Spleen (tissue), 7 donors: Measurements from ENCODE around the gene ZDHHC9.

ENCODE experiments used
- POLR2A ChIP-seq, 3 donors: fragments of 450-650 bp; IDR thresholded peaks; one replicate each; pipeline ENCODE4 v1.5.1; 2017; ENCODE audit warnings: antibody characterized with exemption in 3 of 3, mild to moderate bottlenecking in 1 of 3
- POLR2AphosphoS5 ChIP-seq, 3 donors: sonication (generic); formaldehyde crosslinking; IDR thresholded peaks; one replicate each; pipeline ENCODE4 v1.5.1; 2017; ENCODE audit warnings: antibody characterized with exemption in 3 of 3
- TF ChIP-seq, protein P1 (sequence below), 11 experiments: fragments of 200-600 bp in 7 of 11; fragments of 450-650 bp in 4 of 11; sonication (generic) in 4 of 11; IDR thresholded peaks in 8 of 11; conservative IDR thresholded peaks in 3 of 11; 1 replicate in 7 of 11; 2 replicates in 4 of 11; pipeline versions ENCODE4 v1.4.0 to v1.8.0; 2016 to 2021; ENCODE audit warnings: antibody characterized with exemption in 11 of 11, inconsistent platforms in 4 of 11, mild to moderate bottlenecking in 1 of 11
- donor health status: DM: no; HTN: no; CAD: no; lungs with moderate emphysema.
- donor health status: DM: no; HTN: no; CAD: no.
- donor health status: DM: no; HTN: no; CAD: no.

DNA sequence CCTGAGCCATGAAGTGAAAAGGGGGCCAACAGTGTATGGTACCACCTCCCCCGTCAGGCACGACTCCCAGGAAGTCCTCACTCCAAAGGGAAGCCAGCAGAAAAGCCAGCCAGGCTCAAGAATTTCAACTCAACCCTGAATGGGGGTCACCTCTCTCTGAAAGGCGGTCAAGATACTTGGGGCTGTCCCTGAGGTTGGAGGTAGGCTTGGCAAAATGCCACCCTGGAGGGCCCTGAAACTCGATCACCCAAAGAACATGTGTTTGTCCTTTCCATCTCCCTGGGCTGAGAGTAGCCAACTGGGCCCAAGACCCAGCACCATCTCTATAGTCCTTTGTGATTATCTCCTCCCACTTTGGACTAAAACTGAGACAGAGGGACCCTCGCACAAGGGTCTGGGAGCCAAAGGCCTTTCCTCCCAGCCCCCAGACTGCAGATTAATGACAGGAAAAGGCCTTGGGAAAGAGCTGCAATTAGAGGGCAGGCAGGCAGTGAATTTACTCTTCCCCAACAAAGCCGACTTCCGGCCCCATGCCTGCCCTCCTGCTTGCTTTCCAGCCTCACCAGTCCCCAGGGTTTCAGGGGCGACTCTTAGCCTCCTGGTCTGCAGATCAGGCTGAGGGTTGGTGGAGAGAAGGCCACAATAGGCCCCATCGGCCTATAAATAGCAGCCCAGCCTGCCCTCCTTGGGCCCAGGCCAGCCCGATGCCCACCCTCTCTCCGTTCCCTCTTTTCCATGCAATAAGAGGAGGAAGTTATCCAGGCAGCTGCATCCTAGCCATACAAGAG lies 58.3 kb downstream of the ZDHHC9 start:
- TF ChIP-seq, protein P1, sequence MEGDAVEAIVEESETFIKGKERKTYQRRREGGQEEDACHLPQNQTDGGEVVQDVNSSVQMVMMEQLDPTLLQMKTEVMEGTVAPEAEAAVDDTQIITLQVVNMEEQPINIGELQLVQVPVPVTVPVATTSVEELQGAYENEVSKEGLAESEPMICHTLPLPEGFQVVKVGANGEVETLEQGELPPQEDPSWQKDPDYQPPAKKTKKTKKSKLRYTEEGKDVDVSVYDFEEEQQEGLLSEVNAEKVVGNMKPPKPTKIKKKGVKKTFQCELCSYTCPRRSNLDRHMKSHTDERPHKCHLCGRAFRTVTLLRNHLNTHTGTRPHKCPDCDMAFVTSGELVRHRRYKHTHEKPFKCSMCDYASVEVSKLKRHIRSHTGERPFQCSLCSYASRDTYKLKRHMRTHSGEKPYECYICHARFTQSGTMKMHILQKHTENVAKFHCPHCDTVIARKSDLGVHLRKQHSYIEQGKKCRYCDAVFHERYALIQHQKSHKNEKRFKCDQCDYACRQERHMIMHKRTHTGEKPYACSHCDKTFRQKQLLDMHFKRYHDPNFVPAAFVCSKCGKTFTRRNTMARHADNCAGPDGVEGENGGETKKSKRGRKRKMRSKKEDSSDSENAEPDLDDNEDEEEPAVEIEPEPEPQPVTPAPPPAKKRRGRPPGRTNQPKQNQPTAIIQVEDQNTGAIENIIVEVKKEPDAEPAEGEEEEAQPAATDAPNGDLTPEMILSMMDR (IDR thresholded peaks at IDR 0.05 in 8 of 11, conservative IDR thresholded peaks at IDR 0.05 in 3 of 11), result no peak
- peak in 1 of 3 donors; percentile 33 for TF ChIP-seq POLR2AphosphoS5 (IDR thresholded peaks at IDR 0.05)
- TF ChIP-seq POLR2A (IDR thresholded peaks at IDR 0.05), result no peak
